B cell (primary cell): ENCODE measurements around the gene TPO. TPM values are rescaled to one million over a fixed set of nuclear protein-coding genes. Genes with fewer than 3 reads are reported as not detected.

Experiments
- ATAC-seq: fragments of 200-7000 bp; cut with Tn5 transposase; one replicate; pipeline ENCODE4 v1.10.0; 2021; ENCODE audit warnings: low read depth, mild to moderate bottlenecking, moderate number of reproducible peaks, moderate library complexity
- CTCF ChIA-PET: fragments of 350-600 bp; sonication (Branson Sonifier 250); formaldehyde crosslinking; loops from one replicate; lab custom pipeline; 2021; ENCODE audit warnings: antibody characterized with exemption, inconsistent platforms; lab: Charles Lee
- POLR2A ChIA-PET: fragments of 350-600 bp; sonication (Branson Sonifier 250); formaldehyde crosslinking; loops from one replicate; lab custom pipeline; 2021; ENCODE audit warnings: antibody characterized with exemption; lab: Charles Lee
- DNase-seq: peaks from one replicate; pipeline ENCODE4 v3.0.0; 2013
- H2AFZ ChIP-seq: 2 replicates; pipeline ENCODE4 v1.6.1; 2012; ENCODE audit warnings: mild to moderate bottlenecking, low read depth, low read length; ENCODE audit not compliant: insufficient read depth, poor library complexity, severe bottlenecking
- H3K27ac ChIP-seq, 2 donors: 1 replicate in 1 of 2; 2 replicates in 1 of 2; pipeline ENCODE4 v1.5.1; 2012 to 2013; ENCODE audit warnings: low read length in 2 of 2, mild to moderate bottlenecking in 2 of 2, moderate library complexity in 1 of 2
- H3K27me3 ChIP-seq, 4 experiments: fragments of 200-600 bp in 1 of 4; sonication (generic) in 1 of 4; replicated peaks in 1 of 4; 1 replicate in 2 of 4; 2 replicates in 2 of 4; pipeline versions ENCODE4 v1.6.1 to v1.7.0; 2013 to 2016; ENCODE audit warnings: low read length in 3 of 4, mild to moderate bottlenecking in 2 of 4, mixed read lengths in 1 of 4, moderate library complexity in 1 of 4; ENCODE audit not compliant: insufficient read depth in 4 of 4, control insufficient read depth in 3 of 4; ENCODE audit errors: control extremely low read depth in 1 of 4
- H3K36me3 ChIP-seq, 2 experiments: replicated peaks in 1 of 2; 1 replicate in 1 of 2; 2 replicates in 1 of 2; pipeline versions ENCODE4 v1.6.1 to v1.7.1; 2013; ENCODE audit warnings: low read length in 1 of 2; ENCODE audit not compliant: insufficient read depth in 2 of 2, control insufficient read depth in 1 of 2; ENCODE audit errors: control extremely low read depth in 1 of 2, extremely low read depth in 1 of 2
- H3K4me1 ChIP-seq, 2 donors: fragments of 200-600 bp in 1 of 2; sonication (generic) in 1 of 2; 1 replicate in 1 of 2; 2 replicates in 1 of 2; pipeline versions ENCODE4 v1.5.1 to v1.6.1; 2013 to 2017; ENCODE audit warnings: low read length in 2 of 2; ENCODE audit not compliant: control insufficient read depth in 2 of 2, insufficient read depth in 2 of 2
- H3K4me2 ChIP-seq: replicated peaks from 2 replicates; pipeline ENCODE3; 2012; ENCODE audit warnings: mild to moderate bottlenecking, low read depth, low read length; ENCODE audit not compliant: poor library complexity, severe bottlenecking
- H3K4me3 ChIP-seq, 5 experiments: fragments of 200-600 bp in 1 of 5; sonication (generic) in 1 of 5; 1 replicate in 3 of 5; 2 replicates in 2 of 5; pipeline versions ENCODE4 v1.5.1 to v1.7.0; 2011 to 2016; ENCODE audit warnings: low read length in 4 of 5, mild to moderate bottlenecking in 4 of 5, low read depth in 2 of 5, control low read depth in 1 of 5, moderate library complexity in 1 of 5; ENCODE audit not compliant: insufficient read depth in 1 of 5; ENCODE audit errors: control extremely low read depth in 1 of 5, extremely low read depth in 1 of 5
- H3K79me2 ChIP-seq: fragments of 200-600 bp; sonication (generic); one replicate; pipeline ENCODE4 v1.6.0; 2016; ENCODE audit warnings: low read length; ENCODE audit not compliant: control insufficient read depth, insufficient read depth
- H3K9ac ChIP-seq: fragments of 200-600 bp; sonication (generic); 2 replicates; pipeline ENCODE4 v1.6.1; 2017; ENCODE audit warnings: mild to moderate bottlenecking, low read length, moderate library complexity
- H3K9me3 ChIP-seq, 3 donors: one replicate each; pipeline versions ENCODE4 v1.6.1 to v1.7.1; 2013; ENCODE audit warnings: low read length in 2 of 3; ENCODE audit not compliant: control insufficient read depth in 2 of 3, insufficient read depth in 1 of 3; ENCODE audit errors: control extremely low read depth in 1 of 3
- H4K20me1 ChIP-seq: 2 replicates; pipeline ENCODE4 v1.6.0; 2012; ENCODE audit warnings: mild to moderate bottlenecking, low read length; ENCODE audit not compliant: insufficient read depth, control insufficient read depth, poor library complexity, severe bottlenecking
- H3K27ac Mint-ChIP-seq: one replicate; pipeline ENCODE4 v1.8.0; 2021; ENCODE audit warnings: mixed read lengths
- H3K27me3 Mint-ChIP-seq: one replicate; pipeline ENCODE4 v1.8.0; 2021; ENCODE audit warnings: mixed read lengths
- H3K4me1 Mint-ChIP-seq: one replicate; pipeline ENCODE4 v1.8.0; 2021; ENCODE audit warnings: mixed read lengths
- H3K4me3 Mint-ChIP-seq: one replicate; pipeline ENCODE4 v1.8.0; 2021; ENCODE audit warnings: mixed read lengths
- H3K9me3 Mint-ChIP-seq: one replicate; pipeline ENCODE4 v1.8.0; 2022; ENCODE audit warnings: mixed read lengths; ENCODE audit not compliant: insufficient read depth
- EZH2 ChIP-seq: IDR thresholded peaks from 2 replicates; pipeline ENCODE4 v1.6.1; 2012; ENCODE audit warnings: borderline replicate concordance, low read depth, mild to moderate bottlenecking, moderate library complexity, low read length; ENCODE audit not compliant: insufficient read depth, poor library complexity, severe bottlenecking
- WGBS: methylation state at CpG from one replicate; pipeline ENCODE4 v1.1.5; 2013; ENCODE audit warnings: missing lambda C conversion rate; ENCODE audit not compliant: insufficient coverage; 5-methylcytosine and 5-hydroxymethylcytosine counted together
- intact Hi-C: fragments of 100-400 bp; cut with micrococcal nuclease; formaldehyde crosslinking; loops from one replicate; pipeline ENCODE4 v1.10.0; 2022
- polyA plus RNA-seq: library from polyadenylated mRNA; depleted of rRNA; stranded (reverse); fragments of >200 nt; gene quantifications from 2 replicates; pipeline ENCODE4 v1.2.3, GENCODE V29; 2012
- total RNA-seq, 2 donors: library from RNA; stranded (reverse); fragments of 120-200 nt in 1 of 2; gene quantifications; 1 replicate in 1 of 2; 2 replicates in 1 of 2; pipeline versions ENCODE4 v1.2.3 to v1.2.4, GENCODE V29; 2013 to 2022
- TF ChIP-seq, protein P1 (sequence below): fragments of 200-600 bp; IDR thresholded peaks from one replicate; pipeline ENCODE4 v1.8.0; 2022; ENCODE audit warnings: antibody characterized with exemption, mild to moderate bottlenecking

The TPO gene
- total and polyA plus RNA-seq, 2 donors (not counting 1 experiment from before 2014, with no cell fraction given): not detected

GRCh38 chr2:1548910-1549673 lies 135.8 kb downstream of the TPO start:
- Histone ChIP-seq H3K27ac (no peak overlapping the region), H3K9ac (no peak overlapping the region), H3K4me3 (no peak overlapping the region), H3K36me3 (no peaks in the 10 kb centered on the region), H3K4me2 (no peak overlapping the region), H3K79me2 (no peaks in the 10 kb centered on the region), H4K20me1 (no peaks in the 10 kb centered on the region), H3K27me3 (peaks cover 0 to 15% (median 4%) of the 10 kb centered on the region in 4 experiments), H3K9me3 (no peaks in the 10 kb centered on the region), H2AFZ (no peak overlapping the region), H3K4me1 (peaks cover 10 to 12% of the 10 kb centered on the region in 2 donors)
- no peak for TF ChIP-seq EZH2
- TF ChIP-seq, protein P1, sequence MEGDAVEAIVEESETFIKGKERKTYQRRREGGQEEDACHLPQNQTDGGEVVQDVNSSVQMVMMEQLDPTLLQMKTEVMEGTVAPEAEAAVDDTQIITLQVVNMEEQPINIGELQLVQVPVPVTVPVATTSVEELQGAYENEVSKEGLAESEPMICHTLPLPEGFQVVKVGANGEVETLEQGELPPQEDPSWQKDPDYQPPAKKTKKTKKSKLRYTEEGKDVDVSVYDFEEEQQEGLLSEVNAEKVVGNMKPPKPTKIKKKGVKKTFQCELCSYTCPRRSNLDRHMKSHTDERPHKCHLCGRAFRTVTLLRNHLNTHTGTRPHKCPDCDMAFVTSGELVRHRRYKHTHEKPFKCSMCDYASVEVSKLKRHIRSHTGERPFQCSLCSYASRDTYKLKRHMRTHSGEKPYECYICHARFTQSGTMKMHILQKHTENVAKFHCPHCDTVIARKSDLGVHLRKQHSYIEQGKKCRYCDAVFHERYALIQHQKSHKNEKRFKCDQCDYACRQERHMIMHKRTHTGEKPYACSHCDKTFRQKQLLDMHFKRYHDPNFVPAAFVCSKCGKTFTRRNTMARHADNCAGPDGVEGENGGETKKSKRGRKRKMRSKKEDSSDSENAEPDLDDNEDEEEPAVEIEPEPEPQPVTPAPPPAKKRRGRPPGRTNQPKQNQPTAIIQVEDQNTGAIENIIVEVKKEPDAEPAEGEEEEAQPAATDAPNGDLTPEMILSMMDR: no peak
- ChIA-PET POLR2A (no interaction called here), CTCF (interaction anchor here (1.6 kb wide), 1 partner anchor 28 kb away, joined by 3 read pairs; no protein-coding TSS in a partner anchor)
- intact Hi-C loops: loop anchor here (5.0 kb wide), 1 partner anchor 502 kb away; no protein-coding TSS in a partner anchor
- DNase-seq (no peak), ATAC-seq (no peak)
- Mint-ChIP-seq H3K9me3 (no peaks in the 10 kb centered on the region), H3K27ac (no peak overlapping the region), H3K4me3 (no peak overlapping the region), H3K4me1 (peaks cover 6% of the 10 kb centered on the region), H3K27me3 (peaks cover 32% of the 10 kb centered on the region)
- WGBS: 86% methylated on average over 14 of the region's 15 CpGs

DNA sequence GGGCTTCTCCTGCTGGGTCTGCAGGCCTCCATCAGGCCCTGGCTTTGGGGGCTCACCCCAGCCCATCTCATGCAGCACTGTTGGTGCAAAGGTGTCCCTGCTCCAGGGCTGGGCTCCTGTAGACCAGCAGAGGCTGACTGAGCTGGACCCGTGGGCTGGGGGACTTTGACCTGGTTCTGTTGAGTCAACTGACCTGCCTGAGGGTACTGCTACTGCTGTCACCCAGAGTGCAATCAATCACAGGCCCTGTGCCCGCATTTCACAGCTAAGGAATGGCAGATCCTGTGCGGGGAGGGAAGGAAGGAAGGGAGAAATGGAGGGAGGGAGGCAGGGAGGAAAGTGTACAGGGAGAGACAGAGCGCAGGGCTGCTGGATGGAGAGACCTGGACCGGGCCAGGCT lies 136.8 kb downstream of the TPO start:
- no peak overlapping the region for H3K4me2 ChIP-seq
- no peak overlapping the region for H3K4me3 ChIP-seq
- H3K27me3 Mint-ChIP-seq: peaks cover 32% of the 10 kb centered on the region
- H3K4me1 ChIP-seq: peaks cover 10 to 12% of the 10 kb centered on the region in 2 donors
- H3K9me3 ChIP-seq: no peaks in the 10 kb centered on the region
- CTCF ChIA-PET: interaction anchor here (0.8 to 3.6 kb wide), 4 partner anchors 9 to 1020 kb away, joined by 3 to 18 read pairs (median 6); no protein-coding TSS in a partner anchor
- POLR2A ChIA-PET: no interaction called here
- no peak overlapping the region for H3K27ac ChIP-seq
- no peaks in the 10 kb centered on the region for H3K79me2 ChIP-seq
- TF ChIP-seq, protein P1: no peak
- no peak for TF ChIP-seq EZH2
- DNase-seq (no peak), ATAC-seq (no peak)
- peaks cover 6% of the 10 kb centered on the region for H3K4me1 Mint-ChIP-seq
- H3K9ac ChIP-seq: no peak overlapping the region
- intact Hi-C loops: no loop called here
- H2AFZ ChIP-seq: no peak overlapping the region
- H3K36me3 ChIP-seq: no peaks in the 10 kb centered on the region
- peaks cover 0 to 15% (median 4%) of the 10 kb centered on the region in 4 experiments for H3K27me3 ChIP-seq
- no peaks in the 10 kb centered on the region for H3K9me3 Mint-ChIP-seq
- WGBS: 73% methylated on average over 5 of the region's 5 CpGs
- no peak overlapping the region for H3K4me3 Mint-ChIP-seq
- H4K20me1 ChIP-seq: no peaks in the 10 kb centered on the region
- peak overlapping the region; percentile 32 for H3K27ac Mint-ChIP-seq
